PC-3 (cell line): ENCODE measurements around the gene CAP2.
"Not testable (repeated sequence)": the region's sequence is repeated elsewhere in the genome, so short reads cannot be mapped to it uniquely, and the experiment has no call there.

Experiments used
- EZH2phosphoT487 ChIP-seq: fragments of 300-600 bp; sonication (generic); IDR thresholded peaks from 2 replicates; pipeline ENCODE4 v1.6.1; 2018; ENCODE audit warnings: mild to moderate bottlenecking, antibody characterized with exemption, low read length, borderline replicate concordance
- TF ChIP-seq, protein P1 (sequence below): fragments of 300-600 bp; sonication (generic); conservative IDR thresholded peaks from 2 replicates; pipeline ENCODE4 v1.5.1; 2017; ENCODE audit warnings: antibody characterized with exemption, low read depth, mild to moderate bottlenecking, low read length

GRCh38 chr6:17428595-17429120 is 35.3 kb downstream of the CAP2 start:
- TF ChIP-seq, protein P1, sequence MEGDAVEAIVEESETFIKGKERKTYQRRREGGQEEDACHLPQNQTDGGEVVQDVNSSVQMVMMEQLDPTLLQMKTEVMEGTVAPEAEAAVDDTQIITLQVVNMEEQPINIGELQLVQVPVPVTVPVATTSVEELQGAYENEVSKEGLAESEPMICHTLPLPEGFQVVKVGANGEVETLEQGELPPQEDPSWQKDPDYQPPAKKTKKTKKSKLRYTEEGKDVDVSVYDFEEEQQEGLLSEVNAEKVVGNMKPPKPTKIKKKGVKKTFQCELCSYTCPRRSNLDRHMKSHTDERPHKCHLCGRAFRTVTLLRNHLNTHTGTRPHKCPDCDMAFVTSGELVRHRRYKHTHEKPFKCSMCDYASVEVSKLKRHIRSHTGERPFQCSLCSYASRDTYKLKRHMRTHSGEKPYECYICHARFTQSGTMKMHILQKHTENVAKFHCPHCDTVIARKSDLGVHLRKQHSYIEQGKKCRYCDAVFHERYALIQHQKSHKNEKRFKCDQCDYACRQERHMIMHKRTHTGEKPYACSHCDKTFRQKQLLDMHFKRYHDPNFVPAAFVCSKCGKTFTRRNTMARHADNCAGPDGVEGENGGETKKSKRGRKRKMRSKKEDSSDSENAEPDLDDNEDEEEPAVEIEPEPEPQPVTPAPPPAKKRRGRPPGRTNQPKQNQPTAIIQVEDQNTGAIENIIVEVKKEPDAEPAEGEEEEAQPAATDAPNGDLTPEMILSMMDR, result not testable (repeated sequence)
- not testable (repeated sequence) for TF ChIP-seq EZH2phosphoT487
